WTC11 (cell line): Measurements from ENCODE around the gene CFAP92. TPM values are rescaled to one million over a fixed set of nuclear protein-coding genes. Genes with fewer than 3 reads are reported as not detected.

Experiments used
- ATAC-seq: fragments of 200-7000 bp; cut with Tn5 transposase; 2 replicates; pipeline ENCODE4 v1.10.0; 2021; ENCODE audit warnings: mild to moderate bottlenecking, moderate library complexity
- CTCF ChIA-PET: fragments of 300-600 bp; sonication (Branson Sonifier 250); formaldehyde crosslinking; loops from one replicate; lab custom pipeline; 2021; ENCODE audit warnings: antibody characterized with exemption; lab: Charles Lee
- POLR2A ChIA-PET: fragments of 350-600 bp; sonication (Branson Sonifier 250); formaldehyde crosslinking; loops from one replicate; lab custom pipeline; 2021; ENCODE audit warnings: antibody characterized with exemption; lab: Charles Lee
- DNase-seq: peaks from one replicate; pipeline ENCODE4 v3.0.0; 2021; ENCODE audit warnings: low spot score
- H3K27ac Mint-ChIP-seq: 2 replicates; pipeline ENCODE4 v1.8.0; 2021; ENCODE audit warnings: mixed read lengths
- H3K27me3 Mint-ChIP-seq: 2 replicates; pipeline ENCODE4 v1.8.0; 2021; ENCODE audit warnings: low read depth, mild to moderate bottlenecking, moderate library complexity, mixed read lengths
- H3K36me3 Mint-ChIP-seq: 2 replicates; pipeline ENCODE4 v1.8.0; 2021; ENCODE audit warnings: mixed read lengths
- H3K4me1 Mint-ChIP-seq: 2 replicates; pipeline ENCODE4 v1.8.0; 2022; ENCODE audit warnings: mixed read lengths
- H3K4me3 Mint-ChIP-seq: 2 replicates; pipeline ENCODE4 v1.8.0; 2021; ENCODE audit warnings: mild to moderate bottlenecking, moderate library complexity, mixed read lengths
- H3K9me3 Mint-ChIP-seq: 2 replicates; pipeline ENCODE4 v1.8.0; 2021; ENCODE audit warnings: mixed read lengths
- CBFB ChIP-seq: sonication (generic); formaldehyde crosslinking; IDR thresholded peaks from 2 replicates; pipeline ENCODE4 v1.8.1; 2022; ENCODE audit warnings: mild to moderate bottlenecking, low read depth, missing genetic modification reagents
- EMX1 ChIP-seq: fragments of 250-450 bp; sonication (Bioruptor Pico); IDR thresholded peaks from 2 replicates; pipeline ENCODE4 v1.8.0; 2021; ENCODE audit warnings: mild to moderate bottlenecking
- FOXP1 ChIP-seq: sonication (generic); formaldehyde crosslinking; IDR thresholded peaks from 2 replicates; pipeline ENCODE4 v1.8.0; 2022; ENCODE audit warnings: missing genetic modification reagents, mild to moderate bottlenecking, moderate library complexity, borderline replicate concordance
- NR2C2 ChIP-seq: sonication (generic); formaldehyde crosslinking; IDR thresholded peaks from 2 replicates; pipeline ENCODE4 v1.8.0; 2022; ENCODE audit warnings: mild to moderate bottlenecking, missing genetic modification reagents
- SOX15 ChIP-seq: fragments of 250-450 bp; sonication (Bioruptor Pico); IDR thresholded peaks from 2 replicates; pipeline ENCODE4 v1.9.0; 2021; ENCODE audit warnings: mild to moderate bottlenecking
- total RNA-seq: library from RNA; stranded (reverse); gene quantifications from 3 replicates; pipeline ENCODE4 v1.2.3, GENCODE V29; 2021
- TF ChIP-seq, protein P1 (sequence below): fragments of 250-450 bp; sonication (Bioruptor Pico); IDR thresholded peaks from 2 replicates; pipeline ENCODE4 v1.8.0; 2021; ENCODE audit warnings: mild to moderate bottlenecking
- TF ChIP-seq, protein P2 (sequence below): fragments of 200-600 bp; IDR thresholded peaks from 2 replicates; pipeline ENCODE4 v1.8.0; 2022; ENCODE audit warnings: antibody characterized with exemption
- TF ChIP-seq, protein P3 (sequence below): sonication (generic); formaldehyde crosslinking; conservative IDR thresholded peaks from 2 replicates; pipeline ENCODE4 v1.8.1; 2022; ENCODE audit warnings: mild to moderate bottlenecking, missing genetic modification reagents
- TF ChIP-seq, protein P4 (sequence below): sonication (generic); formaldehyde crosslinking; IDR thresholded peaks from 2 replicates; pipeline ENCODE4 v1.8.1; 2023; ENCODE audit warnings: mild to moderate bottlenecking, missing genetic modification reagents
- TF ChIP-seq, protein P5 (sequence below): sonication (generic); formaldehyde crosslinking; IDR thresholded peaks from 2 replicates; pipeline ENCODE4 v1.8.0; 2022; ENCODE audit warnings: mild to moderate bottlenecking, missing genetic modification reagents
- TF ChIP-seq, protein P6 (sequence below): sonication (generic); formaldehyde crosslinking; IDR thresholded peaks from 2 replicates; pipeline ENCODE4 v1.8.0; 2022; ENCODE audit warnings: missing genetic modification reagents

Gene CFAP92
- total RNA-seq, 1 experiment from 2014 or later = 2.9 TPM

DNA sequence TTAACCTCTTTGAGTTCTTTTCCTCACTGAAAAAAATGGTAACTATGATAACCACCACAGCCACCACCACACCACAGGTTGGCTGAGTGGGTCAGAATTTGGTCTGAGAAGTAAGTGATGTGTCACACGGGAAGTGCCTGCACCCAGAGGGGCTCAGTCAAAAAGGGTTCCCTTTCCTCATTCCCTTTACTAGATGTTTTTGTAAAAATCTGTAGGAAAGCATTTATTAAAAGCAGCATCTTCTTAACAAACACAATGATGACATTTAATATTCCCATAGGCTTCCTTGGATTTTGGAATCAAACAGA is 23.2 kb downstream of the CFAP92 start:
- POLR2A ChIA-PET = interaction anchor here (1.1 to 2.2 kb wide), 3 partner anchors 75 to 345 kb away, joined by 3 to 9 read pairs (median 5); partner anchors contain the start of gene RAB43
- Mint-ChIP-seq H3K36me3 (no peaks in the 10 kb centered on the region), H3K9me3 (no peaks in the 10 kb centered on the region), H3K4me1 (no peaks in the 10 kb centered on the region), H3K27me3 (no peaks in the 10 kb centered on the region), H3K4me3 (no peak overlapping the region), H3K27ac (no peak overlapping the region)
- no peak for DNase-seq
- no peak for TF ChIP-seq NR2C2
- no peak for TF ChIP-seq EMX1 (CRISPR knock-in tag)
- TF ChIP-seq, protein P1, sequence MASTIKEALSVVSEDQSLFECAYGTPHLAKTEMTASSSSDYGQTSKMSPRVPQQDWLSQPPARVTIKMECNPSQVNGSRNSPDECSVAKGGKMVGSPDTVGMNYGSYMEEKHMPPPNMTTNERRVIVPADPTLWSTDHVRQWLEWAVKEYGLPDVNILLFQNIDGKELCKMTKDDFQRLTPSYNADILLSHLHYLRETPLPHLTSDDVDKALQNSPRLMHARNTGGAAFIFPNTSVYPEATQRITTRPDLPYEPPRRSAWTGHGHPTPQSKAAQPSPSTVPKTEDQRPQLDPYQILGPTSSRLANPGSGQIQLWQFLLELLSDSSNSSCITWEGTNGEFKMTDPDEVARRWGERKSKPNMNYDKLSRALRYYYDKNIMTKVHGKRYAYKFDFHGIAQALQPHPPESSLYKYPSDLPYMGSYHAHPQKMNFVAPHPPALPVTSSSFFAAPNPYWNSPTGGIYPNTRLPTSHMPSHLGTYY (CRISPR knock-in tag) = no peak
- CTCF ChIA-PET = interaction anchor here (0.9 to 2.9 kb wide), 32 partner anchors 13 to 413 kb away, joined by 3 to 70 read pairs (median 8); partner anchors contain the start of genes ACAD9, CFAP92, HMCES and RAB43
- ATAC-seq = no peak

DNA sequence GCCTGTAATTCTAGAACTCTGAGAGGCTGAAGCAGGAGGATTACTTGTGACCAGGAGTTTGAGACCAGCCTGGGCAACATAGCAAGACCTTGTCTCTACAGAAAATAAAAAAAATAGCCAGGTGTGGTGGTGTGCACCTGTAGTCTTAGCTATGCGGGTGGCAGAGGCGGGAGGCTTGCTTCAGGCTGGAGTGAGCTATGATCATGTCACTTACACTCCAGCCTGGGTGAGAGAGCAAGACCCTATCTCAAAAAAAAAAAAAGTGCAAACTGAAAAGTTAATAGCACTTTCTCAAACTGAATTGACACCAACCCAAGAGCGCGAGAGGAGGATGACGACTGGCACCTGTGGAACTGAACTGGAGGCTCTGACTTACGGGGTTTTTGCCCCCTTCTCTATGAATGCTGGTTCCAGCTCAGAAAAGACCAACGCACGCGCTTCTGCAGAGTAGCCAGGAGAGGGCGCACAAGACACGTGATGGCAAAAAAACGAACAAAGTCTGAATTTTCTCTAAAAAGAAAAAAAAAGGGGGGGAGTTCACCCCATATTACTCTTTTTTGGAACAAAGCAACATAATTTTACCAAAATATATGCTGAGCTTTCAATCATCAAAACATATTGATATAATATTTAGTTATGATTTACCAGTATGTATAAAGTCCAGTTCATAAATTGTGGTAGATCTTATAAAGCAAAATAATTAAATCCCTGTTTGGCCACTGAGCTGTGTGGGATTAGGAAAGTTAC is 23.7 kb downstream of the CFAP92 start:
- H3K36me3 Mint-ChIP-seq = no peaks in the 10 kb centered on the region
- peak; percentile 81 for ATAC-seq
- no peaks in the 10 kb centered on the region for H3K27me3 Mint-ChIP-seq
- ChIA-PET POLR2A (interaction anchor here (0.9 to 2.2 kb wide), 4 partner anchors 24 to 346 kb away, joined by 3 to 9 read pairs (median 4); partner anchors contain the start of genes CFAP92 and RAB43), CTCF (interaction anchor here (0.5 to 2.9 kb wide), 64 partner anchors 8 to 413 kb away, joined by 3 to 70 read pairs (median 4); partner anchors contain the start of genes ACAD9, CFAP92, COPG1 and EFCC1)
- no peaks in the 10 kb centered on the region for H3K9me3 Mint-ChIP-seq
- peak; percentile 69 for DNase-seq
- H3K4me3 Mint-ChIP-seq = no peak overlapping the region
- TF ChIP-seq, protein P2, sequence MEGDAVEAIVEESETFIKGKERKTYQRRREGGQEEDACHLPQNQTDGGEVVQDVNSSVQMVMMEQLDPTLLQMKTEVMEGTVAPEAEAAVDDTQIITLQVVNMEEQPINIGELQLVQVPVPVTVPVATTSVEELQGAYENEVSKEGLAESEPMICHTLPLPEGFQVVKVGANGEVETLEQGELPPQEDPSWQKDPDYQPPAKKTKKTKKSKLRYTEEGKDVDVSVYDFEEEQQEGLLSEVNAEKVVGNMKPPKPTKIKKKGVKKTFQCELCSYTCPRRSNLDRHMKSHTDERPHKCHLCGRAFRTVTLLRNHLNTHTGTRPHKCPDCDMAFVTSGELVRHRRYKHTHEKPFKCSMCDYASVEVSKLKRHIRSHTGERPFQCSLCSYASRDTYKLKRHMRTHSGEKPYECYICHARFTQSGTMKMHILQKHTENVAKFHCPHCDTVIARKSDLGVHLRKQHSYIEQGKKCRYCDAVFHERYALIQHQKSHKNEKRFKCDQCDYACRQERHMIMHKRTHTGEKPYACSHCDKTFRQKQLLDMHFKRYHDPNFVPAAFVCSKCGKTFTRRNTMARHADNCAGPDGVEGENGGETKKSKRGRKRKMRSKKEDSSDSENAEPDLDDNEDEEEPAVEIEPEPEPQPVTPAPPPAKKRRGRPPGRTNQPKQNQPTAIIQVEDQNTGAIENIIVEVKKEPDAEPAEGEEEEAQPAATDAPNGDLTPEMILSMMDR = peak; percentile 71
- TF ChIP-seq, protein P3, sequence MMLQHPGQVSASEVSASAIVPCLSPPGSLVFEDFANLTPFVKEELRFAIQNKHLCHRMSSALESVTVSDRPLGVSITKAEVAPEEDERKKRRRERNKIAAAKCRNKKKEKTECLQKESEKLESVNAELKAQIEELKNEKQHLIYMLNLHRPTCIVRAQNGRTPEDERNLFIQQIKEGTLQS = no peak
- no peak overlapping the region for H3K27ac Mint-ChIP-seq
- H3K4me1 Mint-ChIP-seq = no peaks in the 10 kb centered on the region

DNA sequence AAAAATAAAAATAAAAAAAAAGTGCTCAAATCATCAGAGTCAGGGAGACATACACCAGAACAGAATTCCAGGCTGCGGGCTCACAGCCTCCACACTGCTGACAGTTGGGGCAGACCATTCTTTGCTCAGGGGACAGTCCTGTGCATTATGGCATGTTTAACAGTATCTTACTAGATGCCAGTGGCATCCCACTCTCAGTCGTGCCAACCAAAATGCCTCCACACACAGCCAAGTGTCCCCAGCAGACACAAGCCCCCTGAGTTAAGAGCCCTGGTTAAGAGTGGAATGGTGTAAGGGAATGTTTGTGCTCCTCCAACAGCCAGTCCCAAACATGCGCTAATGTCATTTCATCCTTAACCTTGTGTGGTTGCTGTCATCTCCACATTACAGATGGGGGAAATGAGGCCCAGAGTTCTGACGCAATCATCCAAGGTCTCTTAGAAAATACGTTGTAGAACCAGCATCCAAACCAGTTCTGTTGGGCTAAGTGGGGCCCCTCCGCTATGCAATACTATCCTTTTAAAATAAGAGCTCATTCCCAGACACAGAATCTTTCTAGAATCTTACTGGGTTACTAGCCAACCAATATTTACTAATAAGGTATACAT is 26.0 kb downstream of the CFAP92 start:
- no peaks in the 10 kb centered on the region for H3K27me3 Mint-ChIP-seq
- DNase-seq (no peak), ATAC-seq (no peak)
- ChIA-PET POLR2A (no interaction called here), CTCF (interaction anchor here (0.5 kb wide), 1 partner anchor 86 kb away, joined by 3 read pairs; no protein-coding TSS in a partner anchor)
- TF ChIP-seq, protein P4, sequence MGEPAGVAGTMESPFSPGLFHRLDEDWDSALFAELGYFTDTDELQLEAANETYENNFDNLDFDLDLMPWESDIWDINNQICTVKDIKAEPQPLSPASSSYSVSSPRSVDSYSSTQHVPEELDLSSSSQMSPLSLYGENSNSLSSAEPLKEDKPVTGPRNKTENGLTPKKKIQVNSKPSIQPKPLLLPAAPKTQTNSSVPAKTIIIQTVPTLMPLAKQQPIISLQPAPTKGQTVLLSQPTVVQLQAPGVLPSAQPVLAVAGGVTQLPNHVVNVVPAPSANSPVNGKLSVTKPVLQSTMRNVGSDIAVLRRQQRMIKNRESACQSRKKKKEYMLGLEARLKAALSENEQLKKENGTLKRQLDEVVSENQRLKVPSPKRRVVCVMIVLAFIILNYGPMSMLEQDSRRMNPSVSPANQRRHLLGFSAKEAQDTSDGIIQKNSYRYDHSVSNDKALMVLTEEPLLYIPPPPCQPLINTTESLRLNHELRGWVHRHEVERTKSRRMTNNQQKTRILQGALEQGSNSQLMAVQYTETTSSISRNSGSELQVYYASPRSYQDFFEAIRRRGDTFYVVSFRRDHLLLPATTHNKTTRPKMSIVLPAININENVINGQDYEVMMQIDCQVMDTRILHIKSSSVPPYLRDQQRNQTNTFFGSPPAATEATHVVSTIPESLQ = no peak
- TF ChIP-seq FOXP1 (CRISPR knock-in tag) = no peak
- no peak for TF ChIP-seq NR2C2
- TF ChIP-seq, protein P5, sequence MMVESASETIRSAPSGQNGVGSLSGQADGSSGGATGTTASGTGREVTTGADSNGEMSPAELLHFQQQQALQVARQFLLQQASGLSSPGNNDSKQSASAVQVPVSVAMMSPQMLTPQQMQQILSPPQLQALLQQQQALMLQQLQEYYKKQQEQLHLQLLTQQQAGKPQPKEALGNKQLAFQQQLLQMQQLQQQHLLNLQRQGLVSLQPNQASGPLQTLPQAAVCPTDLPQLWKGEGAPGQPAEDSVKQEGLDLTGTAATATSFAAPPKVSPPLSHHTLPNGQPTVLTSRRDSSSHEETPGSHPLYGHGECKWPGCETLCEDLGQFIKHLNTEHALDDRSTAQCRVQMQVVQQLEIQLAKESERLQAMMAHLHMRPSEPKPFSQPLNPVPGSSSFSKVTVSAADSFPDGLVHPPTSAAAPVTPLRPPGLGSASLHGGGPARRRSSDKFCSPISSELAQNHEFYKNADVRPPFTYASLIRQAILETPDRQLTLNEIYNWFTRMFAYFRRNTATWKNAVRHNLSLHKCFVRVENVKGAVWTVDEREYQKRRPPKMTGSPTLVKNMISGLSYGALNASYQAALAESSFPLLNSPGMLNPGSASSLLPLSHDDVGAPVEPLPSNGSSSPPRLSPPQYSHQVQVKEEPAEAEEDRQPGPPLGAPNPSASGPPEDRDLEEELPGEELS (CRISPR knock-in tag) = no peak
- TF ChIP-seq SOX15 = no peak
- TF ChIP-seq CBFB = no peak
- TF ChIP-seq, protein P6, sequence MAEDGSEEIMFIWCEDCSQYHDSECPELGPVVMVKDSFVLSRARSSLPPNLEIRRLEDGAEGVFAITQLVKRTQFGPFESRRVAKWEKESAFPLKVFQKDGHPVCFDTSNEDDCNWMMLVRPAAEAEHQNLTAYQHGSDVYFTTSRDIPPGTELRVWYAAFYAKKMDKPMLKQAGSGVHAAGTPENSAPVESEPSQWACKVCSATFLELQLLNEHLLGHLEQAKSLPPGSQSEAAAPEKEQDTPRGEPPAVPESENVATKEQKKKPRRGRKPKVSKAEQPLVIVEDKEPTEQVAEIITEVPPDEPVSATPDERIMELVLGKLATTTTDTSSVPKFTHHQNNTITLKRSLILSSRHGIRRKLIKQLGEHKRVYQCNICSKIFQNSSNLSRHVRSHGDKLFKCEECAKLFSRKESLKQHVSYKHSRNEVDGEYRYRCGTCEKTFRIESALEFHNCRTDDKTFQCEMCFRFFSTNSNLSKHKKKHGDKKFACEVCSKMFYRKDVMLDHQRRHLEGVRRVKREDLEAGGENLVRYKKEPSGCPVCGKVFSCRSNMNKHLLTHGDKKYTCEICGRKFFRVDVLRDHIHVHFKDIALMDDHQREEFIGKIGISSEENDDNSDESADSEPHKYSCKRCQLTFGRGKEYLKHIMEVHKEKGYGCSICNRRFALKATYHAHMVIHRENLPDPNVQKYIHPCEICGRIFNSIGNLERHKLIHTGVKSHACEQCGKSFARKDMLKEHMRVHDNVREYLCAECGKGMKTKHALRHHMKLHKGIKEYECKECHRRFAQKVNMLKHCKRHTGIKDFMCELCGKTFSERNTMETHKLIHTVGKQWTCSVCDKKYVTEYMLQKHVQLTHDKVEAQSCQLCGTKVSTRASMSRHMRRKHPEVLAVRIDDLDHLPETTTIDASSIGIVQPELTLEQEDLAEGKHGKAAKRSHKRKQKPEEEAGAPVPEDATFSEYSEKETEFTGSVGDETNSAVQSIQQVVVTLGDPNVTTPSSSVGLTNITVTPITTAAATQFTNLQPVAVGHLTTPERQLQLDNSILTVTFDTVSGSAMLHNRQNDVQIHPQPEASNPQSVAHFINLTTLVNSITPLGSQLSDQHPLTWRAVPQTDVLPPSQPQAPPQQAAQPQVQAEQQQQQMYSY (CRISPR knock-in tag) = no peak
- no peaks in the 10 kb centered on the region for H3K36me3 Mint-ChIP-seq
- no peak overlapping the region for H3K4me3 Mint-ChIP-seq
- H3K27ac Mint-ChIP-seq = no peak overlapping the region
- H3K4me1 Mint-ChIP-seq = no peaks in the 10 kb centered on the region
- H3K9me3 Mint-ChIP-seq = no peaks in the 10 kb centered on the region
